GM12878 (cell line): ENCODE data around the gene ESRRG. TPM values are rescaled to one million over a fixed set of nuclear protein-coding genes. Genes with fewer than 3 reads are reported as not detected.

Source experiments
- ATAC-seq: fragments of 200-7000 bp; cut with Tn5 transposase; 3 replicates; pipeline ENCODE4 v1.9.1; 2020; ENCODE audit warnings: mild to moderate bottlenecking, moderate library complexity
- BruUV-seq: library from RNA; stranded (reverse); fragments of 400-500 nt; replicated peaks from 2 replicates; lab custom pipeline; 2021; lab: Mats Ljungman, UMichigan
- CTCF ChIA-PET: fragments of 300-600 bp; sonication (Branson Sonifier 250); formaldehyde crosslinking; extraction: SDS; loops from one replicate; lab custom pipeline; 2021; ENCODE audit warnings: inconsistent platforms; lab: Yijun Ruan, JAX
- POLR2A ChIA-PET: fragments of 350-600 bp; formaldehyde crosslinking; extraction: SDS; loops from one replicate; lab custom pipeline; 2021; ENCODE audit warnings: inconsistent platforms; lab: Charles Lee
- RAD21 ChIA-PET: fragments of 300-600 bp; sonication (Branson Sonifier 250); formaldehyde crosslinking; loops from one replicate; lab custom pipeline; 2023; ENCODE audit warnings: antibody characterized with exemption; ENCODE audit not compliant: unreplicated experiment; lab: Charles Lee
- SMC1A ChIA-PET: fragments of 300-600 bp; sonication (Branson Sonifier 250); formaldehyde crosslinking; loops from one replicate; lab custom pipeline; 2023; ENCODE audit not compliant: unreplicated experiment, uncharacterized antibody; lab: Charles Lee
- DNase-seq: peaks from one replicate; pipeline ENCODE4 v3.0.0-alpha.2; 2011; ENCODE audit warnings: low read depth, low spot score
- FAIRE-seq: peaks from 3 replicates; lab custom pipeline; 2011; peaks lifted over from hg19 to GRCh38; lab: Jason Lieb, UNC
- H2AFZ ChIP-seq: 2 replicates; pipeline ENCODE4 v1.6.0; 2011; ENCODE audit warnings: low read depth, low read length, control low read depth; ENCODE audit not compliant: control insufficient read depth
- H3K27ac ChIP-seq: 2 replicates; pipeline ENCODE4 v1.5.1; 2011; ENCODE audit warnings: control low read depth; ENCODE audit not compliant: control insufficient read depth, insufficient read depth
- H3K27me3 ChIP-seq, 2 experiments: replicated peaks in 1 of 2; 2 replicates each; pipeline versions ENCODE4 v1.6.0 to v1.6.1; 2011; ENCODE audit warnings: low read length in 1 of 2; ENCODE audit not compliant: control insufficient read depth in 2 of 2, insufficient read depth in 2 of 2
- H3K36me3 ChIP-seq, 2 experiments: 2 replicates each; pipeline ENCODE4 v1.5.1; 2011; ENCODE audit warnings: low read length in 1 of 2; ENCODE audit not compliant: control insufficient read depth in 2 of 2, insufficient read depth in 2 of 2
- H3K4me1 ChIP-seq: 2 replicates; pipeline ENCODE4 v1.6.1; 2011; ENCODE audit warnings: mild to moderate bottlenecking, low read length, moderate library complexity, mixed read lengths; ENCODE audit not compliant: control insufficient read depth, insufficient read depth
- H3K4me2 ChIP-seq: 2 replicates; pipeline ENCODE4 v1.6.0; 2011; ENCODE audit warnings: control low read depth; ENCODE audit not compliant: control insufficient read depth, insufficient read depth
- H3K4me3 ChIP-seq: fragments of 200-600 bp; sonication (generic); 2 replicates; pipeline ENCODE4 v1.5.1; 2016
- H3K79me2 ChIP-seq: 2 replicates; pipeline ENCODE4 v1.6.0; 2011; ENCODE audit warnings: low read length; ENCODE audit not compliant: control insufficient read depth, insufficient read depth
- H3K9ac ChIP-seq: 2 replicates; pipeline ENCODE4 v1.8.0; 2011; ENCODE audit warnings: low read length, control low read depth, mixed read lengths; ENCODE audit not compliant: control insufficient read depth, insufficient read depth
- H3K9me3 ChIP-seq: replicated peaks from 3 replicates; pipeline ENCODE4 v1.5.1; 2011; ENCODE audit warnings: mild to moderate bottlenecking, low read length; ENCODE audit not compliant: control insufficient read depth, insufficient read depth
- H4K20me1 ChIP-seq: 2 replicates; pipeline ENCODE4 v1.6.0; 2011; ENCODE audit not compliant: control insufficient read depth, insufficient read depth
- CBX5 ChIP-seq: sonication (generic); IDR thresholded peaks from 2 replicates; pipeline ENCODE4 v1.6.1; 2016; ENCODE audit warnings: low read depth, moderate library complexity, mild to moderate bottlenecking, inconsistent platforms
- EGR1 ChIP-seq, 2 experiments: IDR thresholded peaks; 1 replicate in 1 of 2; 2 replicates in 1 of 2; pipeline ENCODE4 v1.6.1; 2011 to 2012; ENCODE audit warnings: low read depth in 2 of 2, low read length in 2 of 2, borderline replicate concordance in 1 of 2, mild to moderate bottlenecking in 1 of 2, moderate library complexity in 1 of 2
- ESRRA ChIP-seq: IDR thresholded peaks from 2 replicates; pipeline ENCODE4 v1.6.1; 2012; ENCODE audit warnings: mild to moderate bottlenecking, low read length, improper control_type of control experiment
- HDGF ChIP-seq: fragments of 450-650 bp; IDR thresholded peaks from 2 replicates; pipeline ENCODE4 v1.6.1; 2016; ENCODE audit warnings: antibody characterized with exemption
- KDM1A ChIP-seq: fragments of 200-600 bp; sonication (generic); IDR thresholded peaks from 2 replicates; pipeline ENCODE4 v1.6.1; 2016; ENCODE audit warnings: borderline replicate concordance
- MEF2A ChIP-seq: IDR thresholded peaks from 2 replicates; pipeline ENCODE4 v1.6.1; 2011; ENCODE audit warnings: low read depth, mild to moderate bottlenecking, low read length, moderate library complexity; ENCODE audit not compliant: insufficient read depth
- MLLT1 ChIP-seq: fragments of 450-650 bp; IDR thresholded peaks from 2 replicates; pipeline ENCODE4 v1.6.1; 2016; ENCODE audit warnings: mild to moderate bottlenecking
- NBN ChIP-seq: fragments of 450-650 bp; IDR thresholded peaks from 2 replicates; pipeline ENCODE4 v1.6.1; 2016
- NFYA ChIP-seq: IDR thresholded peaks from 2 replicates; pipeline ENCODE4 v1.6.1; 2011; ENCODE audit warnings: low read depth, mild to moderate bottlenecking, low read length, improper control_type of control experiment, borderline replicate concordance
- PAX8 ChIP-seq: fragments of 450-650 bp; IDR thresholded peaks from 2 replicates; pipeline ENCODE4 v1.6.1; 2017; ENCODE audit warnings: mild to moderate bottlenecking, moderate library complexity
- POLR2AphosphoS5 ChIP-seq: IDR thresholded peaks from 2 replicates; pipeline ENCODE4 v1.6.1; 2011; ENCODE audit warnings: mild to moderate bottlenecking, low read length, inconsistent platforms
- PRDM15 ChIP-seq: fragments of 450-650 bp; formaldehyde crosslinking; IDR thresholded peaks from 2 replicates; pipeline ENCODE4 v1.4.0; 2020; ENCODE audit warnings: mild to moderate bottlenecking, moderate library complexity
- RUNX3 ChIP-seq: IDR thresholded peaks from 2 replicates; pipeline ENCODE4 v1.6.1; 2012; ENCODE audit warnings: low read length, inconsistent platforms
- SIX5 ChIP-seq: IDR thresholded peaks from 2 replicates; pipeline ENCODE4 v1.6.1; 2011; ENCODE audit warnings: mild to moderate bottlenecking, low read depth, low read length, moderate library complexity; ENCODE audit not compliant: severe bottlenecking
- SPI1 ChIP-seq: IDR thresholded peaks from 2 replicates; pipeline ENCODE4 v1.6.1; 2011; ENCODE audit warnings: low read depth, mild to moderate bottlenecking, low read length, moderate library complexity, borderline replicate concordance; ENCODE audit not compliant: insufficient read depth
- TARDBP ChIP-seq: IDR thresholded peaks from 2 replicates; pipeline ENCODE4 v1.6.1; 2016; ENCODE audit warnings: borderline replicate concordance
- YBX1 ChIP-seq: fragments of 450-650 bp; IDR thresholded peaks from 2 replicates; pipeline ENCODE4 v1.6.1; 2016; ENCODE audit warnings: antibody characterized with exemption
- ZNF274 ChIP-seq: IDR thresholded peaks from one replicate; pipeline ENCODE4 v1.8.0; 2011; ENCODE audit not compliant: insufficient read length, insufficient read depth
- WGBS: methylation state at CpG from one replicate; pipeline ENCODE4 v1.1.6; 2016; ENCODE audit warnings: low lambda C conversion rate; ENCODE audit not compliant: insufficient replicate concordance, insufficient coverage; ENCODE audit errors: missing lambda C conversion rate; 5-methylcytosine and 5-hydroxymethylcytosine counted together
- in situ Hi-C: fragments of 300-500 bp; cut with MboI; formaldehyde crosslinking; loops from 9 replicates; pipeline ENCODE4 v1.14.3; 2018; ENCODE audit warnings: mixed read lengths
- intact Hi-C: fragments of 100-400 bp; cut with micrococcal nuclease; formaldehyde crosslinking; loops from one replicate; pipeline ENCODE4 v1.14.2; 2022; ENCODE audit not compliant: unreplicated experiment
- polyA plus RNA-seq, 11 experiments: library from polyadenylated mRNA; depleted of rRNA in 4 of 11; unstranded in 6 of 11; stranded (reverse) in 5 of 11; fragments of >200 nt; fragmentation: Nextera tagmentation in 4 of 11; fragmentation: Illumina TruSeq in 1 of 11; extraction: Ambion mirVana in 4 of 11; extraction: Trizol in 1 of 11; gene quantifications; 1 replicate in 1 of 11; 2 replicates in 10 of 11; pipeline versions ENCODE4 v1.2.1 to v1.2.3, GENCODE V29; 2011 to 2016; ENCODE audit warnings: inconsistent platforms in 2 of 11, missing spikeins in 2 of 11, low read depth in 1 of 11
- total RNA-seq, 4 experiments: library from RNA; depleted of rRNA in 3 of 4; stranded (reverse); fragments of >200 nt in 3 of 4; fragmentation: Illumina TruSeq in 1 of 4; extraction: Trizol in 1 of 4; gene quantifications; 2 replicates each; pipeline versions ENCODE4 v1.2.1 to v1.2.3, GENCODE V29; 2013 to 2021

The ESRRG gene
- total and polyA plus RNA-seq, 10 of the 15 experiments (the other 5 are each of a cell fraction or from before 2014, with no cell fraction given), result 0.03 TPM; not detected in 9

GRCh38 chr1:216560527-216560926, 162.7 kb downstream of the ESRRG start:
- no peak for ATAC-seq

More at GRCh38 chr1:216560527-216560926, 162.7 kb downstream of the ESRRG start:
- Histone ChIP-seq H3K9ac (no peak overlapping the region), H3K4me2 (no peak overlapping the region), H3K36me3 (no peaks in the 10 kb centered on the region), H3K27me3 (no peaks in the 10 kb centered on the region), H3K79me2 (no peaks in the 10 kb centered on the region), H3K9me3 (no peaks in the 10 kb centered on the region), H3K27ac (no peak overlapping the region), H3K4me3 (no peak overlapping the region), H3K4me1 (no peaks in the 10 kb centered on the region), H4K20me1 (no peaks in the 10 kb centered on the region), H2AFZ (no peak overlapping the region)
- in situ Hi-C loops, result no loop called here
- WGBS, result 58% methylated on average over 11 of the region's 11 CpGs
- ChIA-PET SMC1A (no interaction called here), RAD21 (no interaction called here), CTCF (no interaction called here), POLR2A (no interaction called here)
- TF ChIP-seq NFYA (no peak), CBX5 (no peak), HDGF (no peak), KDM1A (no peak), TARDBP (no peak), SIX5 (no peak), EGR1 (IDR thresholded peaks at IDR 0.05; ENCODE audit: borderline replicate concordance in 1 of 2, low read depth in 2 of 2, low read length in 2 of 2) (no peak), PRDM15 (no peak), RUNX3 (no peak), SPI1 (no peak), POLR2AphosphoS5 (no peak), PAX8 (no peak), NBN (no peak), ZNF274 (no peak), MLLT1 (no peak), ESRRA (no peak), YBX1 (no peak), MEF2A (no peak)
- intact Hi-C loops, result loop anchor here (5.0 kb wide), 1 partner anchor 248 kb away; no protein-coding TSS in a partner anchor
- FAIRE-seq, result no peak
- no TSS peak for BruUV-seq
- DNase-seq, result no peak
